GM10266 (cell line): ENCODE measurements around the gene CAST.
"Not testable (repeated sequence)": the region's sequence is repeated elsewhere in the genome, so short reads cannot be mapped to it uniquely, and the experiment has no call there.

ENCODE experiments used
- DNase-seq: peaks from one replicate; pipeline ENCODE4 v3.0.0; 2012; ENCODE audit errors: extremely low spot score
- CTCF ChIP-seq: IDR thresholded peaks from 2 replicates; pipeline ENCODE4 v1.5.1; 2012; ENCODE audit warnings: mild to moderate bottlenecking, low read depth; ENCODE audit not compliant: control insufficient read depth, insufficient read depth; ENCODE audit errors: missing control alignments

Gene CAST

GRCh38 chr5:96788112-96788749 is 126.1 kb downstream of the CAST start:
- no peak for TF ChIP-seq CTCF

GRCh38 chr5:96789794-96790330 is 127.7 kb downstream of the CAST start:
- no peak for TF ChIP-seq CTCF
- no peak for DNase-seq

More at GRCh38 chr5:96788112-96788749, 126.1 kb downstream of the CAST start:
- DNase-seq, result no peak

GRCh38 chr5:96790961-96791504 is 128.9 kb downstream of the CAST start:
- TF ChIP-seq CTCF, result no peak
- no peak for DNase-seq

DNA sequence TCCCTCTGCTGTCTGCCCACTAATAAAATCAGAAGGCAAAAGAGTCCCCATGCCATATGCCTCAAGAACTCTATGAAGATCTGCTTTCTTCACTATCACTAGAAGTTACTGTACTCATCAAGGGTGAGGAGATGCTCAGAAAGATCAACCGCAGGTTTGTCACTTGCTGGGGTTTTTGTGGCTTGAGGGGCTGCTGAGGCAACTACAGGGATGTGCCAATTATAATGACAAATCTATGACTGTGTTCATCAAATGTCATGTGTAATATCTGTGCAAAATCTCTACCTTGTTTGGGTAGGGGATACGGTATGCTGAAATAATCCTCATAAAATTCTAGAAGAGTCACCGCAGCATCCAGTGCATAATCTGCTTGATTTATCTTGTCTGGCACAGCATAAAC is 132.6 kb downstream of the CAST start:
- no peak for TF ChIP-seq CTCF
- no peak for DNase-seq

DNA sequence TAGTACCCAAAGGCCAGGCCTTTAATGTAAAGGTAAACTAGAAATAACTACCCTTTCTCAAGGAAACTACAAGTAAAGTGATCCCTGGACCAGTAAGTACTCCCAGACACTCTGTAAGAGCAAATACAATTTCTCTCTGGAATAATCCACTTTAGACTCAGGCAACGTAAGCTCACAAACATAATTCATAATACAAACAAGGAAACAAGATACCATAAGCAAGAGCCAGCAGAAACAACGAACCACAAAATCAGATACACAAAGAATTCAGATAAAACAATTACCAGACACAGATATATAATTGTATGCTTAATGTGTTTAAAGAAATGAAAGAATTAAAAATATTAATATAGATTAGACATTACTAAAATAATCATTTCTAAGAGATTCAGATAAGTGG is 133.4 kb downstream of the CAST start:
- no peak for DNase-seq
- no peak for TF ChIP-seq CTCF

- TF ChIP-seq CTCF, result no peak
- no peak for DNase-seq
Measured at GRCh38 chr5:96796434-96796833, 134.3 kb downstream of the CAST start.

DNA sequence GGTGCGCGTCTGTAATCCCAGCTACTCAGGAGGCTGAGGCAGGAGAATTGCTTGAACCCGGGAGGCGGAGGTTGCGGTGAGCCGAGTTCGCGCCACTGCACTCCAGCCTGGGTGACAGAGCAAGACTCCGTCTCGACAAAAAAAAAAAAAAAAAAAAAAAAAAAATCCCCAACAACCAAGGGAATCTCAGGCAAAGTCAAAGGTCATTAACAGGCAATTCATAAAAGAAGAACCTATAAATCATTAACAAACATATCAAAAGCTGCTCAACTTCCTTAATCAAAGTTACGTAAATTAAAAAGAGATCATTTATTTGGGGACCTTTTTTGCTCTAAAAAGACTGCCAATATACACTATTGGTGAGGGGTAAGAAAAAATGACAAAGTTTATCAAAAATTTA is 139.5 kb downstream of the CAST start:
- not testable (repeated sequence) for DNase-seq

- DNase-seq, result peak; percentile 49
Measured at GRCh38 chr5:96807075-96807654, 145.0 kb downstream of the CAST start.

More at GRCh38 chr5:96807075-96807654, 145.0 kb downstream of the CAST start:
- no peak for TF ChIP-seq CTCF
